Esophagus squamous epithelium (tissue), 5 donors: Measurements from ENCODE around the gene ITGAL. TPM values are rescaled to one million over a fixed set of nuclear protein-coding genes. Genes with fewer than 3 reads are reported as not detected.

Experiments
- DNase-seq: peaks from one replicate; lab custom pipeline; 2025; lab: John Stamatoyannopoulos, UW
- H3K27ac ChIP-seq, 4 donors: fragments of 200-600 bp; sonication (generic); one replicate each; pipeline ENCODE4 v1.5.1; 2016 to 2019; ENCODE audit warnings: mild to moderate bottlenecking in 1 of 4
- H3K27me3 ChIP-seq, 4 donors: fragments of 200-600 bp; sonication (generic); 1 replicate in 3 of 4; 2 replicates in 1 of 4; pipeline versions ENCODE4 v1.5.1 to v1.6.0; 2017 to 2021; ENCODE audit warnings: antibody characterized with exemption in 1 of 4
- H3K36me3 ChIP-seq, 3 donors: fragments of 200-600 bp; sonication (generic); one replicate each; pipeline ENCODE4 v1.5.1; 2016 to 2019
- H3K4me1 ChIP-seq, 3 donors: fragments of 200-600 bp; sonication (generic); one replicate each; pipeline ENCODE4 v1.5.1; 2017 to 2019
- H3K4me3 ChIP-seq, 4 donors: fragments of 200-600 bp; sonication (generic); 1 replicate in 3 of 4; 2 replicates in 1 of 4; pipeline ENCODE4 v1.5.1; 2016 to 2019; ENCODE audit warnings: mild to moderate bottlenecking in 2 of 4, moderate library complexity in 1 of 4
- H3K9me3 ChIP-seq, 3 donors: fragments of 200-600 bp; sonication (generic); one replicate each; pipeline ENCODE4 v1.5.1; 2016 to 2019
- POLR2A ChIP-seq, 4 donors: fragments of 450-650 bp; IDR thresholded peaks; one replicate each; pipeline ENCODE4 v1.6.1; 2017; ENCODE audit warnings: antibody characterized with exemption in 4 of 4, mild to moderate bottlenecking in 4 of 4, moderate library complexity in 3 of 4
- WGBS, 2 donors: methylation state at CpG; one replicate each; pipeline ENCODE4 v1.1.5; 2018; 5-methylcytosine and 5-hydroxymethylcytosine counted together
- intact Hi-C: fragments of 100-400 bp; cut with DNase I; formaldehyde crosslinking; loops from one replicate; pipeline ENCODE4 v1.15.0; 2022
- total RNA-seq, 4 donors: library from RNA; depleted of rRNA; stranded (reverse); fragments of >200 nt; gene quantifications; one replicate each; pipeline ENCODE4 v1.1.0, GENCODE V29; 2016
- TF ChIP-seq, protein P1 (sequence below), 6 experiments: fragments of 450-650 bp in 4 of 6; fragments of 200-600 bp in 2 of 6; sonication (generic) in 2 of 6; IDR thresholded peaks; one replicate each; pipeline ENCODE4 v1.5.1; 2016 to 2019; ENCODE audit warnings: antibody characterized with exemption in 6 of 6, mild to moderate bottlenecking in 4 of 6, moderate library complexity in 4 of 6
- donor health status: DM: yes; HTN: yes; CAD: no.

ITGAL gene
- total RNA-seq, 4 donors from 2014 or later = 1.3 to 4.4 (median 2.4) TPM

DNA sequence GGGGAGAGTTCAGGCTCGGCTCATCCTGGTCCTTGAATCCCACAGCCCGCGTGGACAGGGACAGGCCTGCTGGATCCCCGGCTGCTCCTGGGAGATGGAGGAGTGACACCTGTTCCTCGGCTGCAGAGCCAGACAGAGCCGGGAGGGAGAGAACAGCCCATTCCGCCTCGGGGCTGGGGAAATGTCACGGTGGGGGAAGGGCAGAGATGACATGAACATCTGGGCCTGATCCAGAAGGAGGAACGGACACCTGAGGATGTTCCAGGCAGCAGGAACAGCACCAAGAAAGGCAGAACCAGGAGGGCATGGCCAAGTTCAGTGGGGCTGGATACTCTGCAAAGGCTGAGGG lies 83.6 kb downstream of the ITGAL start:
- WGBS, 2 donors = 33 to 44% methylated on average over 1 to 6 of the region's 10 CpGs
- Histone ChIP-seq H3K4me3 (no peak overlapping the region), H3K27me3 (no peaks in the 10 kb centered on the region), H3K4me1 (peaks cover 16 to 51% (median 19%) of the 10 kb centered on the region in 3 donors), H3K27ac (no peak overlapping the region), H3K9me3 (no peaks in the 10 kb centered on the region), H3K36me3 (peaks cover 9 to 39% (median 15%) of the 10 kb centered on the region in 3 donors)
- TF ChIP-seq, protein P1, sequence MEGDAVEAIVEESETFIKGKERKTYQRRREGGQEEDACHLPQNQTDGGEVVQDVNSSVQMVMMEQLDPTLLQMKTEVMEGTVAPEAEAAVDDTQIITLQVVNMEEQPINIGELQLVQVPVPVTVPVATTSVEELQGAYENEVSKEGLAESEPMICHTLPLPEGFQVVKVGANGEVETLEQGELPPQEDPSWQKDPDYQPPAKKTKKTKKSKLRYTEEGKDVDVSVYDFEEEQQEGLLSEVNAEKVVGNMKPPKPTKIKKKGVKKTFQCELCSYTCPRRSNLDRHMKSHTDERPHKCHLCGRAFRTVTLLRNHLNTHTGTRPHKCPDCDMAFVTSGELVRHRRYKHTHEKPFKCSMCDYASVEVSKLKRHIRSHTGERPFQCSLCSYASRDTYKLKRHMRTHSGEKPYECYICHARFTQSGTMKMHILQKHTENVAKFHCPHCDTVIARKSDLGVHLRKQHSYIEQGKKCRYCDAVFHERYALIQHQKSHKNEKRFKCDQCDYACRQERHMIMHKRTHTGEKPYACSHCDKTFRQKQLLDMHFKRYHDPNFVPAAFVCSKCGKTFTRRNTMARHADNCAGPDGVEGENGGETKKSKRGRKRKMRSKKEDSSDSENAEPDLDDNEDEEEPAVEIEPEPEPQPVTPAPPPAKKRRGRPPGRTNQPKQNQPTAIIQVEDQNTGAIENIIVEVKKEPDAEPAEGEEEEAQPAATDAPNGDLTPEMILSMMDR (IDR thresholded peaks at IDR 0.05) = no peak
- no peak for TF ChIP-seq POLR2A (IDR thresholded peaks at IDR 0.05)
- no peak for DNase-seq
- intact Hi-C loops = no loop called here

DNA sequence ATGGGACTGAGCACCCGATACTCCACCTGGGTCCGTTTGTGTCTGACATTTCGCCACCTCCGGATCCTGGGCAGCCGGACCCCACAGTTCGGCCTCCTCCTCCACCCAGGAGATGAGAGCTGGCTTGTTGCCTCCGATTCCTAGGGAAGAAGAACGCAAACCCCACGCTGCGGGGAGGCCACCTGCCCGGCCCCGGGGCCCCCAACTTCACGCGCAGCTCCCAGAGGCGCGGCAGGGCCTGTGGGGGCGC lies 85.1 kb downstream of the ITGAL start:
- WGBS, 2 donors = 0 to 5% methylated on average over 1 to 4 of the region's 17 CpGs
- peak overlapping the region; percentile 82 to 96 (median 92) for H3K4me3 ChIP-seq
- TF ChIP-seq POLR2A (IDR thresholded peaks at IDR 0.05) = no peak
- TF ChIP-seq, protein P1 (IDR thresholded peaks at IDR 0.05) = no peak
- peaks cover 9 to 37% (median 15%) of the 10 kb centered on the region in 3 donors for H3K36me3 ChIP-seq
- intact Hi-C loops = no loop called here
- no peaks in the 10 kb centered on the region for H3K9me3 ChIP-seq
- H3K27me3 ChIP-seq = no peaks in the 10 kb centered on the region
- no peak for DNase-seq
- peak overlapping the region; percentile 95 to 98 (median 96) for H3K27ac ChIP-seq
- H3K4me1 ChIP-seq = peaks cover 16 to 48% (median 17%) of the 10 kb centered on the region in 3 donors

DNA sequence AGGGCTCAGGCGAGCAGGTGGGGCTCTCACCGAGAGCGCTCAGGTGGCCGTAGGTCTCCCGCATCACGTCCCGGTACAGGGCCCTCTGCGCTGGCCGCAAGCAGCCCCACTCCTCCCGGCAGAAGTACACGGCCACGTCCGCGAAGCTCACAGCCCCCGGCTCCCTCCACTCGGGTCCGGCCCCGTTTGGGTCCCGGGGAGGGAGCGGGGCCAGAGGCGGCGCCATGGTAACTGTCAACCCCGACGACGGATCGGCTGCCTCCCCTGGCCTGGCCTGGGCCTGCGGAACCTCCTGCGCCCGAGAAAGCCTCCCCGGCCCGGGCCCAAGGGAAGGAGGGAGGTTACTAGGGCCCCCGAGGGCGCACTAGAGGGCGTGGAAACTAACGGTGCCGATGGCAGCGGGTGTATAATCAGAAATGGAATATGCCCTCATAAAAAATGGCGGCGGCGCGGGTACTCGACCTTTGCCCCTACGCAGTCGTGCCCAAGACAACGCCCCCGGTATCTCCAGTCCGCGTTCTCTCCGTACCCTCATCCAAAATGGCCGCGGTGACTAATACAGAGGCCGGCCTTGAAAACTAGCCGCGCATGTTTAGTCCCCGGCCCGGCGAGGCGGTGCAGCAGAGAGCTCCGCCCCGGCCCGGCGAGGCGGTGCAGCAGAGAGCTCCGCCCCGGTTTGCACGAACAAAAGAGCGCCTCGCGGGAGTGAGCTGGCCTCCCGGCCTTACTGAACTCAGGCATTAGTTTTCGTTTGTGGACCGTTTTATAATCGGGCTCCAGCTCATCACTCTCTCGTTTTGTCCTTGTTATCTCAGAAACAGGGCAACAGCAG lies 85.6 kb downstream of the ITGAL start, which contains the start of gene ZNF764:
TSS of gene ZNF764 (minus strand) at position 418 of the 832 bp plus-strand sequence. CDS start at position 226, 192 bp downstream.
- Histone ChIP-seq H3K36me3 (peaks cover 9 to 32% (median 15%) of the 10 kb centered on the region in 3 donors), H3K9me3 (no peaks in the 10 kb centered on the region), H3K27me3 (no peaks in the 10 kb centered on the region), H3K27ac (peak within 1 kb of the TSS; percentile 95 to 98 (median 96)), H3K4me3 (peak within 1 kb of the TSS; percentile 82 to 96 (median 92)), H3K4me1 (peaks cover 16 to 48% (median 17%) of the 10 kb centered on the region in 3 donors)
- WGBS, 2 donors = no CpG with 5 or more reads among the region's 74 CpGs
- peak; percentile 93 for DNase-seq
- intact Hi-C loops = no loop called here
- peak in 1 of 4 donors; percentile 62 for TF ChIP-seq POLR2A (IDR thresholded peaks at IDR 0.05)
- TF ChIP-seq, protein P1 (IDR thresholded peaks at IDR 0.05) = peak in 2 of 6 experiments; percentile 12 to 39

- no peak for DNase-seq
- no peak for TF ChIP-seq POLR2A (IDR thresholded peaks at IDR 0.05)
- TF ChIP-seq, protein P1 (IDR thresholded peaks at IDR 0.05) = no peak
- intact Hi-C loops = no loop called here
- WGBS, 2 donors = 74 to 90% methylated on average over 15 to 21 of the region's 21 CpGs
- Histone ChIP-seq H3K4me1 (peaks cover 16 to 48% (median 17%) of the 10 kb centered on the region in 3 donors), H3K4me3 (peak overlapping the region; percentile 82 to 96 (median 92)), H3K9me3 (no peaks in the 10 kb centered on the region), H3K27me3 (no peaks in the 10 kb centered on the region), H3K27ac (peak overlapping the region; percentile 49 to 98 (median 96)), H3K36me3 (peaks cover 9 to 25% (median 15%) of the 10 kb centered on the region in 3 donors)
These were observed 86.3 kb downstream of the ITGAL start for GRCh38 chr16:30558789-30559377.

GRCh38 chr16:30559690-30560089 lies 87.1 kb downstream of the ITGAL start:
- Histone ChIP-seq H3K4me1 (peaks cover 16 to 47% (median 17%) of the 10 kb centered on the region in 3 donors), H3K27me3 (no peaks in the 10 kb centered on the region), H3K27ac (peak overlapping the region in 1 of 4 donors; percentile 5), H3K36me3 (peaks cover 9 to 17% (median 12%) of the 10 kb centered on the region in 3 donors), H3K4me3 (no peak overlapping the region), H3K9me3 (no peaks in the 10 kb centered on the region)
- intact Hi-C loops = no loop called here
- 90 to 95% methylated on average over 5 to 6 of the region's 6 CpGs for WGBS, 2 donors
- no peak for DNase-seq
- TF ChIP-seq POLR2A (IDR thresholded peaks at IDR 0.05) = no peak
- TF ChIP-seq, protein P1 (IDR thresholded peaks at IDR 0.05) = no peak
